Eye (tissue), 1 donor: ENCODE data around the gene KIRREL2.
"Not testable (repeated sequence)": the region's sequence is repeated elsewhere in the genome, so short reads cannot be mapped to it uniquely, and the experiment has no call there.

Source experiments
- DNase-seq: peaks from one replicate; pipeline ENCODE4 v3.0.0-alpha.2; 2015

Gene KIRREL2

GRCh38 chr19:35870124-35870736 lies 13.5 kb downstream of the KIRREL2 start:
- DNase-seq: peak; percentile 45

DNA sequence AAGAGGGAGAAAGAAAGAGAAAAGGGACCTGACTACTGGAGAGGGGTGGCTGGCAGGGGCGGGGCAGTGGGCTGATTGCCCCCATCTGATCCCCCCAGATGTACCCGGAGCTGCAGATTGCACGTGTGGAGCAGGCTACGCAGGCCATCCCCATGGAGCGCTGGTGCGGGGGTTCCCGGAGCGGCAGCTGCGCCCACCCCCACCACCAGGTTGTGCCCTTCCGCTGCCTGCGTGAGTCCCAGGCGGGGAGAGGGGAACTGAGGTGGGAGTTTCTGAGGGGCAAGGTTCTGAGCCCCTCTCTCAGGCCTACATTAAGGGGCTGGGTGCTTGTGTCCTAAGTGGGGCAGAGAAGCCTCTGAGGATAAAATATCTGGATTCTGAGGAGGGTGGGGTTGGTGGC lies 14.1 kb downstream of the KIRREL2 start:
- DNase-seq: no peak

- DNase-seq: no peak
These were observed 14.9 kb downstream of the KIRREL2 start for GRCh38 chr19:35871611-35872010.

GRCh38 chr19:35872180-35872579 lies 15.5 kb downstream of the KIRREL2 start:
- no peak for DNase-seq

DNA sequence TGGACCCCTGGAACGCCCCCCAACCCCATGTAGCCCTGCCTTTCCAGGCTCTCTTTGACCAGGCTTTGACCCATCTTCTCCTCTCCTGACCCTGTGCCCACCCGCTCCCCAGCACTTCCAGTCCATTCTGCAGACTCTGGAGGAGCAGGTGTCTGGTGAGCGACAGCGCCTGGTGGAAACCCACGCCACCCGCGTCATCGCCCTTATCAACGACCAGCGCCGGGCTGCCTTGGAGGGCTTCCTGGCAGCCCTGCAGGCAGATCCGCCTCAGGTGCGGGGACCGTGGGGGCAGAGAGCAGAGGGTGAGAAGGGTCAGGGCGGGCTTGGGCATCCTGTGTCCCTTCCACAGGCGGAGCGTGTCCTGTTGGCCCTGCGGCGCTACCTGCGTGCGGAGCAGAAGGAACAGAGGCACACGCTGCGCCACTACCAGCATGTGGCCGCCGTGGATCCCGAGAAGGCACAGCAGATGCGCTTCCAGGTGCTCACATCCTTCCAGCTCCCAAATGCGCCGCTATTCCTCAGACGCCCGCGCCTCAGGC lies 17.8 kb downstream of the KIRREL2 start:
- no peak for DNase-seq

DNA sequence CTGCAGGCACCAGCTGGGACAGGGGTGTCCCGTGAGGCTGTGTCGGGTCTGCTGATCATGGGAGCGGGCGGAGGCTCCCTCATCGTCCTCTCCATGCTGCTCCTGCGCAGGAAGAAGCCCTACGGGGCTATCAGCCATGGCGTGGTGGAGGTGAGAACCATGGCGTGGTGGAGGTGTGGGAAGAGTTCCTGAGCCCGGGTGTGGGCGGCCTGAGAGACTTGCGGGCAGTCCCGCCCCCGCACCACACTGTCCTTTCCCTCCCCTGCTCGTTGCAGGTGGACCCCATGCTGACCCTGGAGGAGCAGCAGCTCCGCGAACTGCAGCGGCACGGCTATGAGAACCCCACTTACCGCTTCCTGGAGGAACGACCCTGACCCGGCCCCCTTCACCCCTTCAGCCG lies 22.4 kb downstream of the KIRREL2 start:
- no peak for DNase-seq

- peak; percentile 93 for DNase-seq
These were observed 23.1 kb downstream of the KIRREL2 start for GRCh38 chr19:35879770-35880317.

- peak; percentile 88 for DNase-seq
These were observed 25.6 kb downstream of the KIRREL2 start for GRCh38 chr19:35882114-35882832.

- DNase-seq: no peak
These were observed 27.2 kb downstream of the KIRREL2 start for GRCh38 chr19:35883882-35884281.

GRCh38 chr19:35885225-35885738 lies 28.6 kb downstream of the KIRREL2 start:
- DNase-seq: no peak

GRCh38 chr19:35885904-35886303 lies 29.2 kb downstream of the KIRREL2 start:
- no peak for DNase-seq

DNA sequence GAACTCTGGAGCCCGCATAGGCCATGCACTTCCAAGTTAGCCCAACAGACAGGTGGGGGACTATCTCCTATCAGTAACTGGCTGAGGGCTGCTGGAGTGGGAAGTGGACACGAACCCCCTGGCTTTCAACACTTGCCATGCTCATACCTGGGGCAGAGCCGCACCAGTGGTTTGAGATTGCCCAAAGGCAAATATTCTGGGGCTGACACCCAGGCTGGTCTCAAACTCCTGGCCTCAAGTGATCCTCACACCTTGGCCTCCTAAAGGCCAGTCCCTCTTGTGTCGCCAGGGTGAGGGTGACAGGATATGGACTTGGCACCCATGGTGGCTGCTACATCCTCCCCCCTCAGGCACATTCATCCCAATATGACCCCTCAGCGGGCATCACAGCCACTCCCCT lies 30.5 kb downstream of the KIRREL2 start:
- no peak for DNase-seq

DNA sequence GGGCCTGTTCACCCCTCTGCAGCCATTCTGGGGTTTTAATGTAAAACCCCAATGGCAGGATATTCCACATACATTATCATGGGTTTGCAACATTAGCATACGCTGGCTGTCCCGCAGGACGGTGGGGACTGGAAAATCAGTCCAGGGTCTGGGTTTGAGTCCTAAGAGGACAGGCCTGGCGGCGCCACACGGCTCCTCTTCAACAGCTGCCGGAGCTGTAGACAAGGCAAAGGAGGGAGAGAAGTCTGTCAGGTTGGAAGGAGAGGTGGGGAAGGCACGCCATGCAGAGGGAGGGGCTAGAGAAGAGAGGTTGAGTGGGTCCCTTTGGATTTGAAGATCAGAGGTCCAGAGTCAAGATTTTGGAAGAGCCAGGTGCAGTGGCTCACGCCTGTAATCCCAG lies 31.7 kb downstream of the KIRREL2 start:
- no peak for DNase-seq

- DNase-seq: no peak
These were observed 32.8 kb downstream of the KIRREL2 start for GRCh38 chr19:35889370-35890112.

DNA sequence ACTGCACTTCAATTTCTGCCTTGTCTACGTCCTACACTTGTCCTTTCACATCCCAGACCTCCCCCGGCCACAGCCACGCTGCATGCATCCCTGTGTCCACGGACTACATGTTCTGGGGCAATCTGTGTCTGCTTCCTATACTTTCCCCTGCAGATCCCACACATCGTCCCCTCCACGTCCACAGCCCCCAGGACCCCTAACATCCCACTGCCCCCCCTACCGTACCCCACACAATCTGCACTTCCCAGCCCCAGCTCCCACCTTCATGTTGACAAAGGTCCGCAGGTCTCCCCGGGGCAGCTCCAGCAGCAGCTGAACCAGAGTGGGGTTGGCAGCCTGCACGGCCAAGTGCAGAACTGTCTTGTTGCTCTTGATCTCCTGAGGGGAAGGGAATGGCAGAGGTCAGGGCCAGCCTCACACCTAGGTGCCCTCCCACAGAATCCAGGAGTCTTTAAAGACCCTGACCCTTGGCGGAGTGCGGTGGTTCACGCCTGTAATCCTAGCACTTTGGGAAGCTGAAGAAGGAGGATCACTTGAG lies 33.5 kb downstream of the KIRREL2 start:
- no peak for DNase-seq

- not testable (repeated sequence) for DNase-seq
These were observed 35.1 kb downstream of the KIRREL2 start for GRCh38 chr19:35891819-35892218.

- DNase-seq: no peak
These were observed 37.6 kb downstream of the KIRREL2 start for GRCh38 chr19:35894342-35894741.

DNA sequence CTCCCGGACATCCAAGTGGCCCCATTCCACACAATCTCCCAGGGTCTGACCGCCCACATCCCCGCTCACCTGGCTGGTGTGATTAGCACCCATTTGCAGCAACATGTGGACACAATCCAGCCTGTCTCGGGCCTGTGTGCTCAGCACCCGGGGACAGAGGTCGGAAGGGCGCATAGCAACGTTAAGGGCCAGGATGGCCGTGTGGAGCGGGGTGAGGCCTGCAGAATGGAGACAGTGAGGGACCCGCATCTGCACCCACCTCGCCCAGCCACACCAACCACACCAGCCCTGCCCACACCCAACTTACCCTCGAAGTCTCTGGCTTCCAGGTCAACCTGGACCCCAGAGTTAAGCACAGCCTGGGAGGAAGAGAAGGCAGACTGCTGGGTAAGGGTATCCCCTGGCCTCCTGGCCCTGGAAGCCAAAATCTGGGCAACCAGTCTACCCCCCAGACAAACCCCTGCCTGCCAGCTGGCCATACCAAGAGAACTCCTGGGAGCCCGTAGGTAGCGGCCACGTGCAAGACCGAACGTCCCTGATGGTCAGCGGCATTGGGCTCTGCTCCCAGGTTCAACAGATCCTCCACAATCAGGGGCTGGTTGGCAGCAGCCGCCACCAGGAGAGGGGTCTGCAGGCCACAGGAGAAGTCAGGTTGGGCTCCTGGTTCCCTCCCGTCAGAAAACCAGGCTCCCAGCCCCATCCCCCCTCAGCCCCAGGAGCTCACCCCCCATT lies 39.4 kb downstream of the KIRREL2 start:
- DNase-seq: no peak

GRCh38 chr19:35896643-35897040 lies 39.9 kb downstream of the KIRREL2 start:
- DNase-seq: no peak

DNA sequence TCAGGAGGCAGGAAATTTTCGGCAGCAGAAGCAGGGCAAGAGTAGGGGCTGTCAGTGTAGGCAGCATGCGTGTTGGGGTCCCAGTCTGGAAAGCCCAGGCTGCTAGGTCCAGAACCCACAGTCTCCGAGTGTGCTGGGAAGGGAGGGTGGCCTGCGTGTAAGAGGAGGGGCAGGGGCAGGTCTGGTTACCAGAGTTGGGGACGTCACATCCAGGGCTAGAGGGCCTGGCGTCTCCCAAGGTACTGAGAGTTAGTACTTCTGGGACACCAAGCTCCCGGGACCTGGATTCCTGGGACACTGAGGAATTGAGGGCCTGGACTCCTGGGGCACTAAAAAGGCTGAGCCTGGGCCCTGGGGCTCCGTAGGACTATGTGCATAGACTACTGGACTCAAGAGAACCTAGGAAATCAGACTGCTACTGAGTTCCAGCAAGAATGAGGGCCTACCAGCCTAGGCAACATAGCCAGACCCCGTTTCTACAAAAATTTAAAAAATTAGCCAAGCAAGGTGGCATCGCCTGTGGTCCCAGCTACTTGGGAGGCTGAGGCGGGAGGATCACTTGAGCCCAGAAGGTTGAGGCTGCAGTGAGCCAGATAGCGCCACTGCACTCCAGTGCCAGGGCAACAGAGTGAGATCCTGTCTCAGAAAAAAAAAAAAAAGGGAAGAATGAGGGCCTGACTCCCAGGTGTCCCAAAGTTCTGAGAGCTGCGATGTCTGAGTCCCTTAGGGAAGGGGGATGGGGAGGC lies 41.2 kb downstream of the KIRREL2 start:
- DNase-seq: no peak

DNA sequence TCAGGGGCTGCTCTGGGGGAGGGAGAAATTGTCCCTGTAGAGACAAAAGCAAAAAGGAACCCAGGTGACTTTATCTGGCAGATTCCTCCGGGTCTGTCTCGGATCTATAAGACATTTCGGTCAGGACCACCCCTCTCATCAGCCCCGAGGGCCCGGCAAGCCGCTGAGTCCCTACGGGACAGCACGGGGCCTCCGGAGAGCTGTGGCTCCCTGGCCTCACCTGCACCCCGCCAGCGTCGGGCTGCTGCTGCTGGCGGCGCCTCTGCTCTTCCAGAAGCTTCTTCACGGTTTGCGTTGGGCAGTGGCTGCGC lies 41.7 kb downstream of the KIRREL2 start:
- DNase-seq: no peak
